Karpas-422 (cell line): ENCODE results near the gene NGF. TPM values are rescaled to one million over a fixed set of nuclear protein-coding genes. Genes with fewer than 3 reads are reported as not detected.
"Not testable (repeated sequence)": the region's sequence is repeated elsewhere in the genome, so short reads cannot be mapped to it uniquely, and the experiment has no call there.

ENCODE experiments used
- DNase-seq: peaks from one replicate; pipeline ENCODE4 v3.0.0-alpha.2; 2015
- H2AFZ ChIP-seq: fragments of 200-600 bp; sonication (generic); 2 replicates; pipeline ENCODE4 v1.6.1; 2014; ENCODE audit warnings: antibody characterized with exemption, low read length, mixed read lengths
- H3K27ac ChIP-seq: fragments of 200-600 bp; sonication (generic); 2 replicates; pipeline ENCODE4 v1.5.1; 2014; ENCODE audit warnings: mild to moderate bottlenecking, low read length, moderate library complexity
- H3K27me3 ChIP-seq: fragments of 200-600 bp; sonication (generic); 2 replicates; pipeline ENCODE4 v1.6.1; 2014; ENCODE audit warnings: low read length, mixed read lengths
- H3K36me3 ChIP-seq: fragments of 200-600 bp; sonication (generic); 2 replicates; pipeline ENCODE4 v1.6.1; 2014; ENCODE audit warnings: low read length, mixed read lengths; ENCODE audit not compliant: insufficient read depth
- H3K4me1 ChIP-seq: fragments of 200-600 bp; sonication (generic); 2 replicates; pipeline ENCODE4 v1.6.1; 2014; ENCODE audit warnings: mild to moderate bottlenecking, low read length, mixed read lengths
- H3K4me2 ChIP-seq: fragments of 200-600 bp; sonication (generic); 2 replicates; pipeline ENCODE4 v1.6.1; 2014; ENCODE audit warnings: low read length, low read depth, mild to moderate bottlenecking; ENCODE audit not compliant: poor library complexity, severe bottlenecking
- H3K4me3 ChIP-seq: fragments of 200-600 bp; sonication (generic); 2 replicates; pipeline ENCODE4 v1.5.1; 2014; ENCODE audit warnings: mild to moderate bottlenecking, antibody characterized with exemption, low read length, mixed read lengths
- H3K79me2 ChIP-seq: fragments of 200-600 bp; sonication (generic); 2 replicates; pipeline ENCODE4 v1.6.1; 2014; ENCODE audit warnings: mild to moderate bottlenecking, low read length, mixed read lengths
- H3K9ac ChIP-seq: fragments of 200-600 bp; sonication (generic); 2 replicates; pipeline ENCODE4 v1.6.0; 2014; ENCODE audit warnings: low read length
- H3K9me2 ChIP-seq: fragments of 200-600 bp; sonication (generic), shearing (Covaris generic); replicated peaks from 2 replicates; pipeline ENCODE4 v1.6.0; 2014; ENCODE audit warnings: mild to moderate bottlenecking, low read length, moderate library complexity; ENCODE audit not compliant: insufficient read depth
- H3K9me3 ChIP-seq: fragments of 300-700, 200-600 bp; sonication (generic); 2 replicates; pipeline ENCODE4 v1.6.1; 2014; ENCODE audit warnings: low read length, mixed read lengths
- H4K20me1 ChIP-seq: fragments of 200-600 bp; sonication (generic); 2 replicates; pipeline ENCODE4 v1.6.1; 2014; ENCODE audit warnings: mild to moderate bottlenecking, antibody characterized with exemption, low read length, low read depth; ENCODE audit not compliant: insufficient read depth
- total RNA-seq: library from RNA; depleted of rRNA; stranded (reverse); fragments of >200 nt; shearing (Covaris generic); gene quantifications from 2 replicates; pipeline ENCODE4 v1.2.3, GENCODE V29; 2014; ENCODE audit warnings: low replicate concordance; rRNA removed

Gene NGF
- not detected in 2 replicates for total RNA-seq

DNA sequence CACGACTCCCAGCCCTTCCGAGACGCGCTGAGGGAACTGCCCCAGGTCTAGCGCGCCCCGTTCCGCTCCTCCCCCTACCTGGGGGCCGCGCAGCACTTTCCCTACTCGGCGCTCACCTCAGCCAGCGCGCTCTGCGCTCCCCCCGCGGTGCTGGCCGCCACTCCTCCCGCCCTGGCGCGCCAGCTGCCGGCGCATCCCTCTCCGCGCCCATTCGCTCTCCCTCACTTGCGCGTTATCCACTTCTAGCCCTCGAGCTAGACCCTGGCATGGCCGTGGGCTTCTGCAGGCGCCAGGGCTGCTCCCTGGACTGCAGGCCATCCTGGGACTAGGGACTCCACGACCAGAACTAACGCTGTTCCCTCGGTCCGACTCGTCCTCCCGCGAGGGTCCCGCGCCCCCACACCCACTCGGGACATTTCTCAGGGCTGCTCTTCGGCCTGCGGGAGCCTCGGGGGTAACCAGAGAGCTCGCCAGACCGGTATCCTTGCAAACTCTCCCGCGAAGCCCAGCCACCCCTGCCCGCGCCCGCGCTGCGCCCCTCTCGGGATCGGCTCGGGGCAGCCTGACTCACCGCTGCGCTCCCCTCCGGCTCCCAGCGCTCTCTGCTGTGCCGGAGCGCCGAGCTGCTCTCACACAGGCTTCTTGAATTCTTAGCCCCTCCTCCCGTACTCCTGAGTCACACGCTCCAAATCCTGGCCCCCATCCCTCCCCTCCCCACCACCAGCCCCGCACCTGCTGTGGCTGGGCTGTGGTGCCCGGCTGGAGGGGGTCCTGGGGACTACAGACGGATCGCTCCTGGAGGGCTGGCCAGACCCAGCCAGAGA is at the start of gene NGF:
NGF (minus strand) TSS at position 617 of the 824 bp plus-strand sequence. CDS start 51,454 bp downstream, outside the sequence.
- no peak for DNase-seq
- H3K9ac ChIP-seq = no peak within 1 kb of the TSS

DNA sequence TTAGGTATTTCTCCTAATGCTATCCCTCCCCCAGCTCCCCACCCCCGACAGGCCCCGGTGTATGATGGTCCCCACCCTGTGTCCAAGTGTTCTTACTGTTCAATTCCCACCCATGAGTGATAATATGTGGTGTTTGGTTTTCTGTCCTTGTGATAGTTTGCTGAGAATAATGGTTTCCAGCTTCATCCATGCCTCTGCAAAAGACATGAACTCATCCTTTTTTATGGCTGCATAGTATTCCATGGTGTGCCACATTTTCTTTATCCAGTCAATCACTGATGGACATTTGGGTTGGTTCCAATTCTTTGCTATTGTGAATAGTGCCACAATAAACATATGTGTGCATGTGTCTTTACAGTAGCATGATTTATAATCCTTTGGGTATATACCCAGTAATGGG is 45.4 kb upstream of the NGF start:
- H3K27me3 ChIP-seq, H3K4me1 ChIP-seq, H3K9me3 ChIP-seq, H3K9ac ChIP-seq, H3K27ac ChIP-seq, H2AFZ ChIP-seq, H3K79me2 ChIP-seq, H3K36me3 ChIP-seq, H3K9me2 ChIP-seq, DNase-seq, H3K4me3 ChIP-seq, H3K4me2 ChIP-seq, H4K20me1 ChIP-seq: not testable (repeated sequence)

More for the DNA sequence above, at the start of gene NGF:
- no peaks in the 10 kb centered on the region for H3K9me3 ChIP-seq
- no peaks in the 10 kb centered on the region for H3K4me1 ChIP-seq
- H3K36me3 ChIP-seq = no peaks in the 10 kb centered on the region
- H3K4me3 ChIP-seq = no peak within 1 kb of the TSS
- no peak within 1 kb of the TSS for H3K27ac ChIP-seq
- no peaks in the 10 kb centered on the region for H3K79me2 ChIP-seq
- H3K9me2 ChIP-seq = no peaks in the 10 kb centered on the region
- H4K20me1 ChIP-seq = no peaks in the 10 kb centered on the region
- no peaks in the 10 kb centered on the region for H3K27me3 ChIP-seq
- no peak within 1 kb of the TSS for H3K4me2 ChIP-seq
- no peak within 1 kb of the TSS for H2AFZ ChIP-seq

DNA sequence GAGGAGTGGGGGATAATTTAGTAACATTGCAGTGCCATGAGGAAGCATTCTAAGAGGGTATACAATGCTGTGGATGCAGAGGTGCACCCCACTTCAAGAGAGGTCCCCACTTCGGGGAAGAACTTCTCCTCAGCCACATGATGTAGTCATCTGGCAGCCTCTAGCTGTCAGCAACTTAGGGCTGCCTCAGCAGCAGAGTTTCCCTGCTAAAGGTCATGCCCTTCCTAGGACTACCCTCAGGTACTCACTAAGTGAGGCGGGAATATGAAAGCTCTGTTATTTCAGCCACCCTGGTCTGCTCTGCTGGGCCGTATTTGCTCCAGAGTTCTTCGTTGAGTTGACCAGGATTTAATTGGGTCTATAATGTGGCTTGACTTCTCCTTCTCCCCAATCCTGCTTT is 41.9 kb upstream of the NGF start:
- no peak overlapping the region for H3K9ac ChIP-seq
- no peak overlapping the region for H3K4me2 ChIP-seq
- no peak for DNase-seq
- H3K27me3 ChIP-seq = no peaks in the 10 kb centered on the region
- H3K36me3 ChIP-seq = no peaks in the 10 kb centered on the region
- no peaks in the 10 kb centered on the region for H3K9me3 ChIP-seq
- H3K4me3 ChIP-seq = no peak overlapping the region
- no peaks in the 10 kb centered on the region for H3K79me2 ChIP-seq
- H3K27ac ChIP-seq = no peak overlapping the region
- no peaks in the 10 kb centered on the region for H3K9me2 ChIP-seq
- H4K20me1 ChIP-seq = no peaks in the 10 kb centered on the region
- H3K4me1 ChIP-seq = no peaks in the 10 kb centered on the region
- no peak overlapping the region for H2AFZ ChIP-seq

DNA sequence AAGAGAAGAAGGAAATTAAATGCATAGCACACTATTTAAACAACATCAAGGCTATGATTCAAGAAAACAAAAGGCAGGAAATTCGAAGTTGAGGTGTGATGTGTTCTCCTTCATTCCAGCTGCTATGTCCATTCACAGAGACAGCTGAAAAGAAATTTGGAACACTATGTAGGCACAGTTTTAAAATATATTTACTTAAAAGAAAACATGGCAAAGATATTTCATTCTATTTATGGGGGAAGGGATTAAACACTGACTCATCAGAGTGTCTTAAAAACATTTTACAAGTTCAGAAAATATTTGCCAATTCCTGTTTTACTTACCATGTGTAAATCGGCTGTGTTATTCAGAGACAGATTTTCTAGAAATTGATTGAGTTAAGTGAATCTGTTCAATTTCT is 39.4 kb upstream of the NGF start:
- H3K36me3 ChIP-seq = no peaks in the 10 kb centered on the region
- H3K4me3 ChIP-seq = no peak overlapping the region
- H2AFZ ChIP-seq = no peak overlapping the region
- H3K4me2 ChIP-seq = no peak overlapping the region
- no peaks in the 10 kb centered on the region for H3K9me2 ChIP-seq
- H3K9me3 ChIP-seq = no peaks in the 10 kb centered on the region
- H3K27me3 ChIP-seq = no peaks in the 10 kb centered on the region
- H3K79me2 ChIP-seq = no peaks in the 10 kb centered on the region
- no peaks in the 10 kb centered on the region for H4K20me1 ChIP-seq
- H3K27ac ChIP-seq = no peak overlapping the region
- DNase-seq = no peak
- H3K9ac ChIP-seq = no peak overlapping the region
- no peaks in the 10 kb centered on the region for H3K4me1 ChIP-seq

DNA sequence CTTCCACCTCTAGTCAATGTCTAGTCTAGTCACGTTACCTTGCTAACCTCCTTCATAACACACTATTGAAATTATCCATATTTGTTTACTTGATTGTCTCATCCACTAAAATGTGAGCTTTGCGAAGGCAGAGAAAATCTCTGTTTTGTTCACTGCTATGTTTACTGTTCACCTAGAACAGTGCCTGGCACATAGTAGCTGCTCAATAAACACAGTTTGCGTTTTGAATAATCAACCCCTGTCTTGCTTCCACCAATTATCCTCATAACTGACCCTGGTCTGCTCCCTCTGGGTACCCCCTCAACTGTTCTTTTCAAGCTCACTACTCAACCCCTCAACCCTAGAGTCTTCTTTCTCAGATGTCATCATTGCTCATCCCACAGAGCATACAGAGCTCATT is 36.5 kb upstream of the NGF start:
- H3K79me2 ChIP-seq = no peaks in the 10 kb centered on the region

DNA sequence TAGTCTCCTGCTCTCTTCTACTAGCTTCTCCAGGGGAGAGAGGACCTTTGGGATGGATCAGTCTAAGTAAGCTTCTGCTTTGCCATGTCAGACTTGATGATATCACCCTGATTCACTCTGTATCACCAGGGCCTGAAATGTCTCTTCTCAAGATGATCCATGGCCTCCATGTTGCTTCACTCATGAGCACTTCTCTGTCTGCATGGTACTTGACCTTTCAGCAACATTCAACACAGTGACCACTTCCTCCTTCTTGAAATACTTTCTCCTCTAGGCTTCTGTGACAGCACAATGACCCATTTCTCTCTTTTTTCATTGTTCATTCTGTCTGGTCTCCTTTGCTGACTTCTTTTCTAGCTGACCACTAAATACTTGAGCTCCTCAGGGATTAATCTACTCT is 35.3 kb upstream of the NGF start:
- Histone ChIP-seq H3K36me3 (no peaks in the 10 kb centered on the region), H3K9me2 (no peaks in the 10 kb centered on the region), H4K20me1 (no peaks in the 10 kb centered on the region), H3K4me2 (no peak overlapping the region), H3K79me2 (no peaks in the 10 kb centered on the region), H3K9me3 (no peaks in the 10 kb centered on the region), H3K4me1 (no peaks in the 10 kb centered on the region), H2AFZ (no peak overlapping the region), H3K4me3 (no peak overlapping the region), H3K27me3 (no peaks in the 10 kb centered on the region), H3K27ac (no peak overlapping the region), H3K9ac (no peak overlapping the region)
- no peak for DNase-seq

More for the DNA sequence above, 36.5 kb upstream of the NGF start:
- Histone ChIP-seq H3K4me1 (no peaks in the 10 kb centered on the region), H2AFZ (no peak overlapping the region), H3K27ac (no peak overlapping the region), H3K4me3 (no peak overlapping the region), H3K9me2 (no peaks in the 10 kb centered on the region), H4K20me1 (no peaks in the 10 kb centered on the region), H3K36me3 (no peaks in the 10 kb centered on the region), H3K9me3 (no peaks in the 10 kb centered on the region), H3K9ac (no peak overlapping the region), H3K27me3 (no peaks in the 10 kb centered on the region), H3K4me2 (no peak overlapping the region)
- no peak for DNase-seq

DNA sequence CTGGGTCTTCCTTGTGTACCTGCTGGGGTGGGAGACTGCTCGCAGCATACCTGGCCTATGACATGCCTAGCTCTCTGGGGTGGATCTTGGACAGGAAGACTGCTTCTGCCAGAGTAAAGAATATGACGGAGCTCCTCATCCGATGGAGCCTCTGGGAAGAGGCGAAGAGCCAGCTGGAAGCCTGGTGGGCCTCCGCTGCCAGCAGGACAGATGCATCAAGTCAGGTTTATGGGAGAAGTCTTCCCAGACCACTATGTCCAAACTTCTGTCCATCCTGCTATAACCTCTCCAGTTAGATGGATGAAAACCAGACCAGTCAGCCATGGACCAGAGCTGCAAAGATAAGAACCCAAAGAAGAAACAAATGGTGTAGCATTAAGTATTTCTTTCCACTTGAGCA is 27.7 kb upstream of the NGF start:
- DNase-seq = no peak
- H3K4me1 ChIP-seq = no peaks in the 10 kb centered on the region
- H3K9me3 ChIP-seq = no peaks in the 10 kb centered on the region
- no peaks in the 10 kb centered on the region for H4K20me1 ChIP-seq
- no peaks in the 10 kb centered on the region for H3K79me2 ChIP-seq
- no peak overlapping the region for H3K4me2 ChIP-seq
- H3K9ac ChIP-seq = no peak overlapping the region
- no peaks in the 10 kb centered on the region for H3K9me2 ChIP-seq
- H3K27ac ChIP-seq = no peak overlapping the region
- no peak overlapping the region for H2AFZ ChIP-seq
- no peak overlapping the region for H3K4me3 ChIP-seq
- H3K27me3 ChIP-seq = no peaks in the 10 kb centered on the region
- H3K36me3 ChIP-seq = no peaks in the 10 kb centered on the region

DNA sequence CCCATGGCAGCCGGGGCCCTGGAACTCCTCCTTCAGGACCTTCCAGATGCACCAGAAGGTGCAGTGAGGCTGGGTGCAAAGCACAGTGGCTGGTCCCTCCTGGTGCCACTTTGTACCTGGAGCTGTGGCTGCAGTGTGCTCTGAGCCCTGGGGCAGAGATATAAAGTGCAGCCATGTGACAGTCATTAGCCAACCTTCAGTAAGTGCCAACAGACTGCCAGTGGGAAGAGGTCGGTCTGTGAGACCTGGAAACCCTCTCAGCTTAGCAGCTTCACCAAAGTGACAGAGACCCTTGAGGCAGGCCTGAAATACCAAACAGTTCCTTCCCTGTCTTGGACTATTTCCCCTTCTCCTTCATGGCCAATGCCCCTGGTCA is 26.7 kb upstream of the NGF start:
- no peaks in the 10 kb centered on the region for H3K36me3 ChIP-seq
- no peaks in the 10 kb centered on the region for H4K20me1 ChIP-seq
- no peaks in the 10 kb centered on the region for H3K27me3 ChIP-seq
- no peaks in the 10 kb centered on the region for H3K79me2 ChIP-seq
- no peak overlapping the region for H3K4me2 ChIP-seq
- H3K4me3 ChIP-seq = no peak overlapping the region
- no peak for DNase-seq
- no peaks in the 10 kb centered on the region for H3K9me2 ChIP-seq
- no peaks in the 10 kb centered on the region for H3K4me1 ChIP-seq
- no peak overlapping the region for H3K9ac ChIP-seq
- H3K27ac ChIP-seq = no peak overlapping the region
- H3K9me3 ChIP-seq = no peaks in the 10 kb centered on the region
- no peak overlapping the region for H2AFZ ChIP-seq
